ENCODE data around the gene MBOAT2. TPM values are rescaled to one million over a fixed set of nuclear protein-coding genes. Genes with fewer than 3 reads are reported as not detected.

MBOAT2 gene
- total RNA-seq, 1 experiment from 2014 or later = 16.4 TPM

DNA sequence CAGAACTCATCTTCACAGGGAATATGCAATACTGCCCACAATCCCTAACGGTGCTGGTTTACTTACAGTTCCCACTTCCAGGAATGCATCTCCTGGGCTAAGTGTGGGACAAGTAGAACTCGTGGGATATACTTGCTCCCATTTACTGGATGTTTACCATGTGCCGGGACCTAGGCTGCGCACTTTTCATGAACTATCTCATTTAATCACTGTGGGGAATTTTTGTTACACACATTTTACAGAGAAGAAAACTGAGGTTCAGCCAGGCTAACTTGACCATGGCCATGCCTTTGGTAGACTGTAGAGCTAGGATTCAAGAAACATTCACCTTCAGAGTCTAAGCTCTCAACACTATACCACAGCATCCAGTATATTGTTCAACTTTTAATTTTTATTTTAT, 24.4 kb upstream of the MBOAT2 start:
- Histone ChIP-seq H3K4me3 (ENCODE audit: insufficient read depth, low read depth, low read length) (no peak overlapping the region), H3K36me3 (replicated peaks; ENCODE audit: control insufficient read depth, insufficient read depth, low read length) (no peaks in the 10 kb centered on the region), H3K27me3 (ENCODE audit: control insufficient read depth, insufficient read depth, low read length) (no peaks in the 10 kb centered on the region)
- no peak for DNase-seq

- DNase-seq = no peak
- no peaks in the 10 kb centered on the region for H3K36me3 ChIP-seq (replicated peaks; ENCODE audit: control insufficient read depth, insufficient read depth, low read length)
- H3K27me3 ChIP-seq (ENCODE audit: control insufficient read depth, insufficient read depth, low read length) = no peaks in the 10 kb centered on the region
- no peak overlapping the region for H3K4me3 ChIP-seq (ENCODE audit: insufficient read depth, low read depth, low read length)
Observed at GRCh38 chr2:9025746-9026145, 22.3 kb upstream of the MBOAT2 start.

- DNase-seq = no peak
- H3K36me3 ChIP-seq (replicated peaks; ENCODE audit: control insufficient read depth, insufficient read depth, low read length) = no peaks in the 10 kb centered on the region
- no peak overlapping the region for H3K4me3 ChIP-seq (ENCODE audit: insufficient read depth, low read depth, low read length)
- no peaks in the 10 kb centered on the region for H3K27me3 ChIP-seq (ENCODE audit: control insufficient read depth, insufficient read depth, low read length)
Observed at GRCh38 chr2:9024575-9024974, 21.1 kb upstream of the MBOAT2 start.

GRCh38 chr2:9021563-9022211, 18.2 kb upstream of the MBOAT2 start:
- no peaks in the 10 kb centered on the region for H3K36me3 ChIP-seq (replicated peaks; ENCODE audit: control insufficient read depth, insufficient read depth, low read length)
- H3K27me3 ChIP-seq (ENCODE audit: control insufficient read depth, insufficient read depth, low read length) = no peaks in the 10 kb centered on the region
- H3K4me3 ChIP-seq (ENCODE audit: insufficient read depth, low read depth, low read length) = no peak overlapping the region
- DNase-seq = no peak

DNA sequence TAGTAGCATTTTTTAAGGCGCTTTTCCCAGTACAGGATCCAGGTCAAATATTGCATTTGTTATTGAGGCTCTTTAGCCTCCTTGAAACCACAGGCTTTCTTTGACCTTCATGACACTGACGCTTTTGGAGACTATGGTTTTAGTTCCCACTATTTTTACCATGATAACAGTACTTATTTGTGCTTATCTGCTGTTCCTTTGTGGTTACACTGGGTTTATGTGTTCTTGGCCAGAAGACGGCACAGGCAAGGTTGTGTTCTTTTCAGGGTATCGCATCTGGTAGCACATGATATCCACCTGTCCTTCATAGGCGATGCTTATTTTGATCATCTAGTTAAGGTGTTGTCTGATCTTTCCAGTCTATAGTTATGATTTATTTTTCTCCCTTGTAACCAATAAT, 16.8 kb upstream of the MBOAT2 start:
- Histone ChIP-seq H3K27me3 (ENCODE audit: control insufficient read depth, insufficient read depth, low read length) (no peaks in the 10 kb centered on the region), H3K4me3 (ENCODE audit: insufficient read depth, low read depth, low read length) (no peak overlapping the region), H3K36me3 (replicated peaks; ENCODE audit: control insufficient read depth, insufficient read depth, low read length) (no peaks in the 10 kb centered on the region)
- no peak for DNase-seq

DNA sequence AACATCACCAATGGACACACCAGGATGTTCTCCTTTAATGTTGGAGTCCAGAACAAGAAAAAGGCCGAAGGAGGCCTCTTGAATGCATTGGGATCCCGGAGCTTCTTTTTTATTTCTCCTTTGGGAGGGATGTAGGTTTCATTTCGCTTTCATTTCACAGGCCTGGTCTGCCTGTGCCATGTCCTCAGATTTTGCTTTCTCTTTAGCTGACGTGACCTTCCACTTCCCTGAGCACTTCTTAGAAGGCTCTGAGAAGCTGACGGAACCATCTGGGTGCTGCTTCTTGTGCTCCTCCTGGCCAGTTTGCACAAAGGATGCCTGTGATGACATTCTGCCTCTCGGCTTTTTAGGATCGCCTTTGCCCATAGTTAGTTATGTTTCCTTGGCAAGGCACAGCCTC, 15.1 kb upstream of the MBOAT2 start:
- DNase-seq = no peak
- no peak overlapping the region for H3K4me3 ChIP-seq (ENCODE audit: insufficient read depth, low read depth, low read length)
- no peaks in the 10 kb centered on the region for H3K27me3 ChIP-seq (ENCODE audit: control insufficient read depth, insufficient read depth, low read length)
- H3K36me3 ChIP-seq (replicated peaks; ENCODE audit: control insufficient read depth, insufficient read depth, low read length) = no peaks in the 10 kb centered on the region

GRCh38 chr2:9018109-9018508, 14.6 kb upstream of the MBOAT2 start:
- Histone ChIP-seq H3K36me3 (replicated peaks; ENCODE audit: control insufficient read depth, insufficient read depth, low read length) (no peaks in the 10 kb centered on the region), H3K4me3 (ENCODE audit: insufficient read depth, low read depth, low read length) (no peak overlapping the region), H3K27me3 (ENCODE audit: control insufficient read depth, insufficient read depth, low read length) (no peaks in the 10 kb centered on the region)
- DNase-seq = no peak

- H3K36me3 ChIP-seq (replicated peaks; ENCODE audit: control insufficient read depth, insufficient read depth, low read length) = no peaks in the 10 kb centered on the region
- no peak overlapping the region for H3K4me3 ChIP-seq (ENCODE audit: insufficient read depth, low read depth, low read length)
Observed at GRCh38 chr2:9017411-9017810, 13.9 kb upstream of the MBOAT2 start.

DNA sequence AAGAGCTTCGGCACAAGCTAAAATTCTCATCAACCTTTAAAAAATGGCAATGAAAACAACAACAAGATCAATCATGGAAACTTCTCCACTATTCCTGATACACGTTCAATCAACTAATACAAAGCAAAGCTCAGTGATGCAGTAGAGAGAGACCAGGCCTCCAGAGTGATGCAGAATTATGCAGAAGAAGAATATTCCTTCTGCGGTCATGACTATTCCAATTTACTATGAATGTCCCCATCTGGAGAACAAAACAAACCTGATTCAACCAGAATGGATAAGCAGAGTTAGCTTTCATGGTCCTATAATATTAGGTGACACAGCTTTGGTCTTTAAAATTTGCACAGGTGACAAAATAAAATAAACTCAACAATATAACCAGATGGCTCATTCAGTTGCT, 12.5 kb upstream of the MBOAT2 start:
- H3K27me3 ChIP-seq (ENCODE audit: control insufficient read depth, insufficient read depth, low read length) = no peaks in the 10 kb centered on the region
- no peak for DNase-seq
- H3K4me3 ChIP-seq (ENCODE audit: insufficient read depth, low read depth, low read length) = no peak overlapping the region
- no peaks in the 10 kb centered on the region for H3K36me3 ChIP-seq (replicated peaks; ENCODE audit: control insufficient read depth, insufficient read depth, low read length)

More at GRCh38 chr2:9017411-9017810, 13.9 kb upstream of the MBOAT2 start:
- H3K27me3 ChIP-seq (ENCODE audit: control insufficient read depth, insufficient read depth, low read length) = no peaks in the 10 kb centered on the region
- no peak for DNase-seq

GRCh38 chr2:9013403-9013802, 9.9 kb upstream of the MBOAT2 start:
- Histone ChIP-seq H3K36me3 (replicated peaks; ENCODE audit: control insufficient read depth, insufficient read depth, low read length) (no peaks in the 10 kb centered on the region), H3K27me3 (ENCODE audit: control insufficient read depth, insufficient read depth, low read length) (no peaks in the 10 kb centered on the region), H3K4me3 (ENCODE audit: insufficient read depth, low read depth, low read length) (no peak overlapping the region)
- DNase-seq = no peak

DNA sequence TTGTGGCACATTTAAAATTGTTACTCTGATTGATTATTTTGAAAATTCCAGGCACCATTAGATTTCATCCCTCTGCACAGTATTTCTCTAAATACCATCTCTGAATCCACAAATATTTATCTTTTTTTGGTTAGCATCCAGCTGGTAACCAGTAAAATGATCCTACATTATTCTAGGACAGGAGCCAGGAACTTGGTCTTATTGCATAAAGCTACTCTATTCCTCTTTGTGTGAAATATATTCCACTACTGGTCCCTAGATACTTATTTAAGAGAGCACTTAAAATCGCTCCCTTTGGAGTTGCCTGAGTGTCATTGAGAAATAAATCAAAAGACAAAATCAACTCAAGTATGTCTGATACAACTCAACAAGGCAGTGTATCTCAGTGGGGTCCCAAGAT, 7.4 kb upstream of the MBOAT2 start:
- DNase-seq = no peak
- no peaks in the 10 kb centered on the region for H3K36me3 ChIP-seq (replicated peaks; ENCODE audit: control insufficient read depth, insufficient read depth, low read length)
- no peak overlapping the region for H3K4me3 ChIP-seq (ENCODE audit: insufficient read depth, low read depth, low read length)
- no peaks in the 10 kb centered on the region for H3K27me3 ChIP-seq (ENCODE audit: control insufficient read depth, insufficient read depth, low read length)

DNA sequence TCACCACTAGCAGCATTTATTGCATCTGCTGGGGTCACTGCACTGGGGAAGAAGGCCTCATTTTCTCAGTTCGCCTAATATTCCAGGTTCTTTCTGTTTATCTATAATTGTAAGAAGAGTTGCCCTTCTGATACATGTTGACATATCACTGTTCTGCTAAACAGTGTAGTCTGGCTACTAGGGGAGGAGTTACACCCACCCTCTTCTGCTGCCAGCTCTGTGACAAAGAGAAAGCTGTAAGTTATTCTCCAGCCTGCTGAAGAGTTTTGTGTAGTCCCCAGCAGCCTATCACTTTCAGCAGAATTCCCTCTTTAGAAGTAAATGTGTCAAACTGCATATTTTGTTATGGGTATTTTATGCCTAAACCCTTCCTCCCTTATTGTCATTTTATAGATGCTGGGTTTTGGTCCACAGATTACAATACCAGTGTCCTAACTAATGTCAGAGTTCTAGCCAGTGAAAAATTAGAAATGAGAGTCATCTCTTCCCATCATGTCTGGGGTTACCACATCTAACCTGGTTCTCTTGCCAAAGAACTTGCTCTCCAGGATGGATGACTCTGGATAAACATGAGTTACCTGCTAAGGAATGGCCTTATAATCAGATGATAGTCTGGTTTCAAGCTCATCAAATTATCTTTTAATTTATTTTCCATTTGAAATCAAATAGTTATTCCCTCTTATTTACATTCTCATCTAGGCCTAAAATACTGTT, 5.6 kb upstream of the MBOAT2 start:
- no peak overlapping the region for H3K4me3 ChIP-seq (ENCODE audit: insufficient read depth, low read depth, low read length)
- no peaks in the 10 kb centered on the region for H3K27me3 ChIP-seq (ENCODE audit: control insufficient read depth, insufficient read depth, low read length)
- DNase-seq = no peak

DNA sequence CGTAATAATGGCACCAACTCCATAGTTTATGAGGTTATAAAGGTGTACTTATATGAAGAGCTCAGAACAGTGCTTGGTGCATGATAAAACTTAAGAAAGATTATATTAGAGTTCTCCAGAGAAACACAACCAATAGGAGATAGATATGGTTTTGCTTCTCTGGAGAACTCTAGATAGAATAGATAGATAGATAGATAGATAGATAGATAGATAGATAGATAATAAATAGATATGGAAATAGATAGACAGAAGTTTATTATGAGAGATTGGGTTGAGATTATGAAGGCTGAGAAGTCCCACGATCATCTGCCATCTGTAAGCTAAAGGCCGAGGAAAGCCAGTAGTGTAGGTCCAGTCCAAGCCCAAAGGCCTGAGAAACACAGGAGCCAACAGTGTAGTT, 2.9 kb upstream of the MBOAT2 start:
- Histone ChIP-seq H3K4me3 (ENCODE audit: insufficient read depth, low read depth, low read length) (no peak overlapping the region), H3K36me3 (replicated peaks; ENCODE audit: control insufficient read depth, insufficient read depth, low read length) (no peaks in the 10 kb centered on the region), H3K27me3 (ENCODE audit: control insufficient read depth, insufficient read depth, low read length) (no peaks in the 10 kb centered on the region; the same call in 1 of the 2 replicates)
- no peak for DNase-seq

More for the DNA sequence above, 5.6 kb upstream of the MBOAT2 start:
- H3K36me3 ChIP-seq (replicated peaks; ENCODE audit: control insufficient read depth, insufficient read depth, low read length) = no peaks in the 10 kb centered on the region

DNA sequence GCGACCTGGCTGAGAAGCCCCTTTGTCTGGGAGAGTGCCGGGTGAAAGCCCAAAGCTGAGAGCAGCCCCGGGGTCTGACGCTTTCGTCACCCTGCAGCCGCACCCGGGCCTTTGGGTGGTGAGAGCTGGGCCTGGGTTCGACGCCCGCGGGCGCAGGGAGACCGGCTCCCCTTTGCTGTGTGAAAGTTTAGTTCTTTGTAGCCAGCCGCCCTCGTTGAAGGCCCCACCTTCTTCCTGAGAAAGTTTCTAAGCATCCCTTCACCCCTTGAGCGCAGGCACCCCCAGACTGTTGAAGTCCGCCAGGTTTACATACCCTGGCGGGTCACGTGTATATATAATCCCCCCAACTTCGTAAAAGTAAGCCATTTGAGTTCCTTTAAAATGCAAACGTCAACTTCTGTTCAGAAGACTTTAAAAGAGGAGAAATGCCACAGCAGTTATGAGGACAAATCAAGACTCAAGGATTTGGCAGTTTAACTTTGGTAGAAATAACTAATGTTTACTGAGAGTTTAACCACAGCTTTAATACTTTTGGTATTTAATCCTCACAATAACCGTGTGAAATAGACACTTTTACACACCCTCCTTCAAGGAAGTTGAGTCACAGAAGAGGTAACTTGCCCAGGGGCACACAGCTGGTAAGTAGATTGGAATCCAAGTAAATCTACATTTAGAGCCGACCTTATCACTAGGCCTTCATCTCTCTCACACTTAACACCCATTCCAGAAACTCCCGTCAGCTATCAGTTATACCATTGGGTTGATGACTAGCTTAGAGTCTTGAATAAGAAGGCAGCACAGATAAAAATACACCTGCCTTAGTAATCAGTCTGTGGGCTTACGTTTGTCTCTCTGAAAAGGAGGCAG, 1.1 kb upstream of the MBOAT2 start:
- no peaks in the 10 kb centered on the region for H3K36me3 ChIP-seq (replicated peaks; ENCODE audit: control insufficient read depth, insufficient read depth, low read length)
- no peaks in the 10 kb centered on the region; the same call in 1 of the 2 replicates for H3K27me3 ChIP-seq (ENCODE audit: control insufficient read depth, insufficient read depth, low read length)
- peak overlapping the region; percentile 77 for H3K4me3 ChIP-seq (ENCODE audit: insufficient read depth, low read depth, low read length)
- no peak for DNase-seq

DNA sequence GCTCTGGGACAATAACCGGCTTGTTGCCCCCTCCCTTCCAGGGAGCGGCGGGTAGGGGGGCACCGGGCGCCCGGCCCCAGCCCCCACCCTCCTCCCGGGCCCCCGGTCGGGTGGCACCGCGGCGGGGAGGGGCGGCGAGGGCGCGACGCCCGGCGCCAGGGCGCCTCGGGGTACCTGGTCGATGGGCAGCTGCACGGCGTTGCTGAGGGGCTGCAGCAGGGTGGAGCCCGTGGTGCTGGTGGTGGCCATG, 193 bp downstream of the MBOAT2 start:
- Histone ChIP-seq H3K4me3 (ENCODE audit: insufficient read depth, low read depth, low read length) (peak overlapping the region; percentile 71), H3K36me3 (replicated peaks; ENCODE audit: control insufficient read depth, insufficient read depth, low read length) (no peaks in the 10 kb centered on the region), H3K27me3 (ENCODE audit: control insufficient read depth, insufficient read depth, low read length) (no peaks in the 10 kb centered on the region; the same call in 1 of the 2 replicates)
- no peak for DNase-seq
